NAMALWA (cell line): ENCODE measurements around the gene PAXIP1.
A peak's percentile ranks its signal among the peaks of the same experiment; 100 is the strongest.
"Not testable (repeated sequence)": the region's sequence is repeated elsewhere in the genome, so short reads cannot be mapped to it uniquely, and the experiment has no call there.

ENCODE experiments used
- DNase-seq: peaks from one replicate; pipeline ENCODE4 v3.0.0-alpha.2; 2015; ENCODE audit warnings: low spot score

The PAXIP1 gene

DNA sequence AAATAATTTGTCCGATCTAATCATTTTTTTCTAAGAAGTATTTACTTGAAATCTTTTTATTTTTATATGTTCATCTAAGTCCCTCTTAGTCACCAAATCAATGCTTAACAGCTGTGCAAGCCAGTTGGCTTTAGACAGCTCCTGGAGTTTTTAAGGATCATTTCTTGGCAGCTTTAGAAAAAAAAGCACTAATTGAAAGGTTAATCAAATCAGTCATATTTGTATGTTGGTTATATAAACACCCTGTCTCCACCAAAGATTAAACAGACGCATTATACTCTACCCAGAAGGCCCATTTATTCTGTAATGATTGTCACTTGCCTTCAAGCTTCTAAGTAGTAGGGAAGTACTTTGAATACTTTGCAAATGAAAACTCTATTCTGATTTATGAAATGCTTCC, 60.2 kb downstream of the PAXIP1 start:
- no peak for DNase-seq

DNA sequence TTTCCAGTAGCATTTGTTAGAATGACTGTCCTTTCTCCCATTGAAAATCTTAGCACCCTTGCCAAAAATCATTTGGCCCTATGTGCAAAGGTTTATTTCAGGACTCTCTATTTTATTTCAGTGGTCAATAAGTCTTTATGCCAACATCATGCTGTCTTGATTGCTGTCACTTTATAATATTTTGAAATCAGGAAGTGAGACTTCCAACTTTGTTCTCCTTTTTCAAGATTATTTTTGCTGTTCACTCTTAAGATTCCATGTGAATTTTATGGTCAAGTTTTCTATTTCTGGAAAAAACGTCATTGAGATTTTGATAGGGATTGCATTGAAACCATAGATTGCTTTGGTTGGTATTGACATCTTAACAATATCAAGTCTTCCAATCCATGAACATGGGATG, 65.1 kb downstream of the PAXIP1 start:
- no peak for DNase-seq

DNA sequence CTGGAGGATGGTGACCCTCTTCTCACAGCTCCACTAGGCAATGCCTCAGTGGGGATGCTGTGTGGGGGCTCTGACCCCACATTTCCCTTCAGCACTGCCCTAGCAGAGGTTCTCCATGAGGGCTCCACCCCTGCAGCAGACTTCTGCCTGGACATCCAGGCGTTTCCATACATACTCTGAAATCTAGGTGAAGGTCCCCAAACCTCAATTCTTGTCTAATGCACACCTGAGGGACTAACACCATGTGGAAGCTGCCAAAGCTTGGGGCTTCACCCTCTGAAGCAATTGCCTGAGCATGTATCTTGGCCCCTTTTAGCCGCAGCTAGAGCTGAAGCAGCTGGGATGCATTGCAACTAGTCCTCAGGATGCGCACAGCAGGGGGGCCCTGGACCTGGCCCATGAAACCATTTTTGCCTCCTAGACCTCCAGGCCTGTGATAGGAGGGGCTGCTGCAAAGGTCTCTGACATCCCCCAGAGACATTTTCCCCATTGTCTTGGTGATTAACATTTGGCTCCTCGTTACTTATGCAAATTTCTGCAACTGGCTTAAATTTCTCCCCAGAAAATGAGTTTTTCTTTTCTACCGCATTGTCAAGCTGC, 68.5 kb downstream of the PAXIP1 start:
- DNase-seq = not testable (repeated sequence)

DNA sequence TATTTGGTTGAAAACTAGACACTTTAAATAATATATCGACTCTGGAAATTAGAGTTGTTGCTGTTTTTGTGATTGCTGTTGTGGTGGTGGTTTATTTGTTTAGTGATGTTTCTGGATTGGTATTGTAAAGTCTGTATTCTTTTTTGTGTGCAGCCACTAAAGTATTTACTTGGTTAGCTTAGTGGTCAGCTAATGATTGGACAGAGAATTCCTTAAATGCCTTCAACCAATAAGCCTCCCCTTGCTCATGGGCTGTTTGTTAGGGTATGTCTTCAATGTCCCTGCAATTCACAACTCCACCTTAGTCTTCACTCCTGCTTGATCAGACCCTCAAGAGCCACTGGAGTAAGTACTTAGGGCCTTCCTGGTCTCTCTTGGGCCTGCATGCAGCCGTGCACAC, 71.0 kb downstream of the PAXIP1 start:
- DNase-seq = no peak

DNA sequence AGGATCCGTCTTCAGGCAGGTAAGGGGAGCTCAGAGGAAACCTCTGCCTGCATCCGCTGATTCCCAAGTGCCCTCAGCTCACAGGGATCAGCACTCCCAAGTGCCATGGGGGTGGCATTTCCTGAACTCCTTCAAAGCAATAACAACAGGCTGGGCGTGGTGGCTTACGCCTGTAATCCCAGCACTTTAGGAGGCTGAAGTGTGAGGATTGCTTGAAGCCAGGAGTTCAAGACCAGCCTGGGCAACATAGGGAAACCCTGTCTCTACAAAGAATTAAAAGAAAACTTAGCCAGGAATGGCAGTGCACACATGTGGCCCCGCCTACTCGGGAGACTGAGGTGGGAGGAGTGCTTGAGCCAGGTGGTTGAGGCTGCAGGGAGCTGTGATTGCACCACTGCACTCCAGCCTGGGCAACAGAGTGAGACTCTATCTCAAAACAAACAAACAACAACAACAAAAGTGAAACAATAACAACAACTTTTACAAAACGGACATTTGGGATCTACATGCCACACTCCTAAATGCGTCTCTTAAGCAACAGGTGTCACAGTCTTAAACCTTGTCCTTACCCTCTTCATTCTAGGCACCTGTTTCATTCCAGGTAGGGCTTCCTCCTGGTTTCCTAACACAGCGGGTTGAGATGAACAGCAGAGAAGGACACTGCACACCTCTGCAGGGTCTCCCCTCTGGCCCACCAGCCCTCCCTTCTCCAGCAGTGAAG, 73.8 kb downstream of the PAXIP1 start:
- no peak for DNase-seq

DNA sequence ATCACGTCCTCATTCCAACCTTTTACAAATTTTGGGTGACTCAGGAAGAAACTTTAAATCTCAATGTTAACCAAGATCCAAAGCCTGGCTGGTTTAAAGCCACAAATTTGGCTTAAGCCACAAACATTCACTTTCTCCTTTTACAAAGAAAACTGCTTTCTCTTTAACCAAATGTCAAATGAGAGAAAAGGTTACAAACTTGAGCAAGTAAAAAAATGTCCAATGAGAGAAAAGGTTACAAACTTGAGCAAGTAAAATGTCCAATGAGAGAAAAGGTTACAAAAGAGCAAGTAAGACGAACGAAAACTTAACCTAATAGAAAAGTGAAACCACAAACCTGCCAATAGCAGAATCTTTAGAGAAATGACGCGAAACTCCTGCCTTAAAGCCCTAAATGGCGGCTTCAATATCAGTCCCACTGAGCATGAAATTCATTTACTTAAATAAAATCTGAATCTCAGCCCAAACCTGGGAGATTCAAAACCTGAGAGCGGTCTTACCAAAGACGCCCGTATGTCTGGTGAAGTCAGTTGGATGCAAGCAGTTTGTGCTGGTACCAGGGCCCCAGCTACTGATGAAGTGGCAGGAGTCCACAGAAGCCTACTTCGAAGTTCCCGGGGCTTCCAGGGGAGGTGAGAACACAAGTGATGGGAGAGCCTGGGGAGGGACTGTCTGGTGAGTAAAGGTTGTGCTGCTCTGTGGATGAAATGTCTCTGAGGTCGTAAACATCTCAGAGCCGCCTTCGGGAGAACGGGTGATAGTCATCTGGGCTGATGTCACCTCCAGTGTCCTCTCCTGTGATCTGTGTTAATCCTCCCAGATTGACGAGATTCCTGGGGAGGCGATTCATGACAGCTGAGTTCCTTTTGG, 74.6 kb downstream of the PAXIP1 start:
- DNase-seq = peak; percentile 100

DNA sequence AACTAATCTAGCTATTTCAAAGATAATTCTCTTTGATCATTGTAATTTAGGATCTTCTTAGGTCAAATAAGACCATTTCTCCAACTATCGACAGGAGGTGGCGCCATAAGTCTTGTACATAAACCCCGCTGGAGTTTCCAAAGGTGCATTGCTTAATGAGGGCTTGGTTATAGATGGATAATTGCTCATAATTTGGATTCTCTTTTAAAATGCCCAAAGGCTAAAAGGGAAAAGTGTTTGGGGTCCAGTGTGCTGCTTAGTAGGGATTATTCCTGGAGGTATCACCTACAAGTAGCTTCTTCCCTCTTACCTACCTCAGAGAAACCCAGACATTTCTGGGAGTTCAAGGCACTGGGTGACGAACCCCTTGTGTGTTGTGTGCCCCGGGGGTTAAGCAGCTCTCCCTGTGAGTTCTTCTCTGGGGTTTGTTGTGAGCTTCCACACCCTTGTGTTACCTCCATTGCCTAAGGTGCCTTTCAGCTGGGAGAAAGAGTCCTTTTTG, 75.2 kb downstream of the PAXIP1 start:
- DNase-seq = peak; percentile 93

DNA sequence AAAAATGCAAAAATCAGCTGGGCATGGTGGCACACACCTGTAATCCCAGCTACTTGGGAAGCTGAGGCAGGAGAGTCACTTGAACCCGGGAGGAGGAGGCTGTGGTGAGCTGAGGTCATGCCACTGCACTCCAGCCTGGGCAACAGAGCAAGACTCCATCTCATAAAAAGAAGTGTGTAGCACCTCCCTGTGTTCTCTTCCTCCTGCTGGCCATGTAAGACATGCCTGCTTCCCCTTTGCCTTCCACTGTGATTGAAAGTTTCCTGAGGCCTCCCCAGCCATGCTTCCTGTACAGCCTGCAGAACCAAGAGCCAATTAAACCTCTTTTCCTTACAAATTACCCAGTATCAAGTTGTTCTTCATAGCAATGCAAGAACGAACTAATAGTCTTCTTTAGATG, 80.5 kb downstream of the PAXIP1 start:
- not testable (repeated sequence) for DNase-seq

DNA sequence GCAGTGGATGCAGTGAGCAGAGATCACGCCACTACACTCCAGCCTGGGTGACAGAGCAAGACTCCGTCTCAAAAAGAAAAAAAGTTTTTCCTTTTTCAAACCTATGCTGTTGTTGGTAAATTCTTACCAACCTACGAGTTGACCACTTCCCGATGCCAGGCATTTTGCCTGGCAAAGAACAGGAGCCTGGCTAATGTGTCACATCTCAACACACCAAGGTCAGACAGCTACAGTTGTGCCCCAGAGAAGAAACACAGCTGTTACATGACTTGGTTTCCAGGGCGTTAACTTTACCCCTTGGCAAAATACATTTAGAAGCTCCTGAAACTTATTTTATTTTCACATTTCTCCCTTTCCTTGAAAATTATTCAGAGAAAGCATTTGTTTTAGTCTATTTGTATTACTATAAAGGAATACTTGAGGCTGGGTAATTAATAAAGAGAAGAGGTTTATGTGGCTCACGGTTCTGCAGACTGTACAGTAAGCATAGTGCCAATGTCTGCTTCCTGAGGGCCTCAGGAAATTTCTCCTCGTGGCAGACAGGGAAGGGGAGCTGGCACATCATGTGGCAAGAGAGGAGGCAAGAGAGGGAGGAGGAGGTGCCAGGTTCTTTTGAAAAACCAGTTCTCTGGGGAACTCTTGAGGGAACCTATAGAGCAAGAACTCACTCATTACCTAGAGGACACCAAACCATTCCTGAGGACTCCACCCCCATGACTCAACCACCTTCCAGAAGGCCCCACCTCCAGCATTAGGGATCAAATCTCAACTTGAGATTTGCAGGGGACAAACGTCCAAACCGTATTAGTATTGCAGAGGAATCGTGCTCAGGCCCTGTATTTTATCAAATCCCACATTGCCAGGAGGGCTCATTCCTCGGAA, 83.3 kb downstream of the PAXIP1 start:
- no peak for DNase-seq

DNA sequence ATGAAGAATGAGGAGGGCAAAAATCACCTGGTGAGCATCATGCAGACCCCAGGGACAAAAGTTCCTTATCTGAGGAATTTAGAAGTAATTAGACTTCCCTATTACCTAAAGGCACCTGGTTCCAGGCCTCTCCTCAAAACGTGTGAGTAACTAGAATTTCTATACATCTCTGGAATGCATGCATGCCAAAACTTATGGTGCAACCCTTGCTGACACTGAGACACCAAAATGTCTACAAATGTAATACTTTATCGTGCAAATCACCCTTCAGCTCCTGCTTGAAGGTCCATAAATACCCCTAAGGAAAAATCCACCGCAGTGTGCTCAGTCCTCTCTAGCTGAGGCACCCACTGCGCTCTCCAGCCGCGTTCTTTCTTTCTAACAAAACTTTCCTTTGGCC, 84.2 kb downstream of the PAXIP1 start:
- DNase-seq = no peak

DNA sequence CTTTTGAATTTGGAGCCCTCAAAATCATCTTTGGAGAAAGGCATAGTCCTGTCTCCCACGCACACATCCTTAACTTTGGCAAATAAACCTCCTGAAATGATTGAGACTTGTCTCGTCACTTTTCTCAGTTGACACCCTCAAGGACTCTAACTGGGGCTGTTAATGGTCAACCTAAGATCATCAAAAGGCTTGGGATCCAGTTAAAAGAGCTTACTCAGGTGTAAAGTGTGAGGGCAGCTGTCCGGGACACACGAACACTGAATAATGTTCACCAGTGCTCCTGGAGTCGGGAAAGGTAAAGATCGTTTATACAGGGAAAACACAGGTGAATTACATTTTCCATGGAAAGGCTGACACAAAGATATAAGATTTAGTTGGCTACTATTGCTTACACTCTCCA, 84.7 kb downstream of the PAXIP1 start:
- no peak for DNase-seq

DNA sequence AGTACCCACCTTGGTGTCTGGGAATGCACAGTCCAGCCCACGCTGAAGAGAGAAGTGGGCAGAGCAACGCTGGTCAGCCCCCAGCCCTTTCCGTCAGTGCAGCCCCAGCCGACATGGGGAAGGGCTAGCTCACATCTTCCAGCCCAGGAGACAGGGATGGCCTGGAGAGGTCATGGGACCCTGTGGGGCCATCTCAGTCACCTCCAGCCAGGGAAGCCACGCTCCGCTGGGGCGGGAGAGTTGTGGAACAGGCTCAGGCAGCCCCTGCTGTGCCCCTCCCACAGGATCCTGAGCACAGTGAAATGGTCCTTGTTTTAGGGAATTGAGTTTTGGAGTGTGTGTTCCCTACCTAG, 85.1 kb downstream of the PAXIP1 start:
- DNase-seq = no peak

DNA sequence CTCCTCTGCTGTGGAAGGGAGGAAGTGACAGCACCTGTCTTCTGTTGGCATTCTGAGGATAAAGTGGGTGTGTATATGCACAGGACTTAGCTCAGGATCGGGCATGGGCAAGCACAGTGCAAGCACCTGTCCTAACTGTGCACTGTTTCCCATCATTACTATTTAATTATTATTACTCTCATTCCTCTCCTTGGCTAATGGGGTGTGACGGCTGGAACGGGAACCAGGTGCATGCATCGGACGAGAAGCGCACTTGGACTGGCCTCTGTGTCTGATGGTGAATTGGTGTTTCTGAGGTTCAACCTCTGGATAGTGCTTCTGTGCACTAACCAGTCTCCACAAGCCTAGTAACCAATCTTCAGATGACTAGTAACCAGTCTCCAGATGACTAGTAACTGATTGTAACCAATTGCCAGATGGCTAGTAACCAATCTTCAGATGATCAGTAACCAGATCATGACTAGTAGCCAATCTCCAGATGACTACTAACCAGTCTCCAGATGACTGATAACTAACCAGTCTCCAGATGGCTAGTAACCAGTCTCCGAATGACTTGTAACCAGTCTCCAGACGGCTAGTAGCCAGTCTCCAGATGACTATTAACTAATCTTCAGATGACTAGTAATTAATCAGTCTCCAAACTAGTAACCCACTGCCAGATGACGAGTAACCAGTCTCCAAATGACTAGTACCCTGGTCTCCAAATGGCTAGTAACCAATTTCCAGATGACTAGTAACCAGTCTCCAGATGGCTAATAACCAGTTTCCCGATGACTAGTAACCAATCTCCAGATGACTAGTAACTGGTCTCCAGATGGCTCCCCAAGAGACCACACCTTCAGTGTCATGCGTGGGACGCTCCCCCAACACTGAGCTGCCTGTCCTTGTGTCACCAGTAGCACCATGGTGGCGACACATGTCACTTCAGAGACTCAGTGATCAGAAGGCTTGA, 85.8 kb downstream of the PAXIP1 start:
- no peak for DNase-seq

DNA sequence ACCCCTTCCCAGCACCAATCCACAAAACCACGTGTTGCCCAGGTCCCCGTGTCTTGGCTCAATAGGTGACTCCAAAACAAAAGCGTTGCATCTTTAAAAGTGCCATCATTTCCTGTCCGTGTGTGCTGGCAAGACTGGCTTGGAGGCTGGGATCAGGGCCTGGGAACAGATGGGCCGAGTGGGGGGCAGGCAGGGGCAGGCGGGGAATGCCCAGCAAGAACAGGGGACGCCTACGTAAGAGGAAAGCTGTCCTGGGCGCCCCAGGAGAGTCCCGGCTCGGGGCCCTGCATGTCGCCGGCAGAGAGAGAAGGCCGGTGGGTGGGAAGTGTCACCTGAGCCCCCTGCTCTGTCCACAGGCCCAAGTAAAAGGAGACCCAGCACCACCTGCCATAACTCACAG, 86.5 kb downstream of the PAXIP1 start:
- DNase-seq = no peak

DNA sequence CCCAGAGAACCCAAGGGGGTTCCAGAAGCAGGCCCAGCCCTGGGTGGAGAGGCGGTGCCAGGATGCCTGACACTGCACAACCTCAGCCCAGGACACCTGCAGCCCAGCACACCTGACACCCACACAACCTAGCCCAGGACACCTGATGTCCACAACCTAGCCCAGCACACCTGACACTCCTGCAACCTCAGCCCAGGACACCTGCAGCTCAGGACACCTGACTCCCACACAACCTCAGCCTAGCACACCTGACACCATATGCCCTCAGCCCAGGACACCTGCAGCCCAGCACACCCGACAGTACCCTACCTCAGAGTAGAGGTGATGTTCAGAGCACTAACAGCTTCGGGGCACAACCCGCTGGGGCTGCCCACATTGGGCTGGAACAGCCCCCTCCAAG, 87.3 kb downstream of the PAXIP1 start:
- DNase-seq = no peak

DNA sequence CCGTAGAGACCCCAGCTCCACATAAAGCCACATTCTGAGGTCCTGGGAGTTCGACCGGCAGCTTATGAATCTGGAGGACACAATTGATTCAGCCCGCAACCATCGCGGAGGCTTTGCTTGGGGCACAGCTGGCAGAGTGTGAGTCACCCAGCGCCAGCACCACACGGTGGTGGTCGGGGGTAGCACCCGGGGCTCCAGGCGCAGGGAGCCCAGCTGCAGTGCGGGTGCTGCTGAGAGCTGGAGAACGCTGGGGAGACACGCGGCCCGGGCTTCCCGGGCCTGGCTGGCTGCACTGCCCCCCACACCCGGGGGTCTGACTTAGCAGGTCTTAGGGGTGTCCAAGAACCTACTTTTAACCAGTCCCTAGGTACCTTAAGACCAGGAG, 87.9 kb downstream of the PAXIP1 start:
- DNase-seq = peak; percentile 28

DNA sequence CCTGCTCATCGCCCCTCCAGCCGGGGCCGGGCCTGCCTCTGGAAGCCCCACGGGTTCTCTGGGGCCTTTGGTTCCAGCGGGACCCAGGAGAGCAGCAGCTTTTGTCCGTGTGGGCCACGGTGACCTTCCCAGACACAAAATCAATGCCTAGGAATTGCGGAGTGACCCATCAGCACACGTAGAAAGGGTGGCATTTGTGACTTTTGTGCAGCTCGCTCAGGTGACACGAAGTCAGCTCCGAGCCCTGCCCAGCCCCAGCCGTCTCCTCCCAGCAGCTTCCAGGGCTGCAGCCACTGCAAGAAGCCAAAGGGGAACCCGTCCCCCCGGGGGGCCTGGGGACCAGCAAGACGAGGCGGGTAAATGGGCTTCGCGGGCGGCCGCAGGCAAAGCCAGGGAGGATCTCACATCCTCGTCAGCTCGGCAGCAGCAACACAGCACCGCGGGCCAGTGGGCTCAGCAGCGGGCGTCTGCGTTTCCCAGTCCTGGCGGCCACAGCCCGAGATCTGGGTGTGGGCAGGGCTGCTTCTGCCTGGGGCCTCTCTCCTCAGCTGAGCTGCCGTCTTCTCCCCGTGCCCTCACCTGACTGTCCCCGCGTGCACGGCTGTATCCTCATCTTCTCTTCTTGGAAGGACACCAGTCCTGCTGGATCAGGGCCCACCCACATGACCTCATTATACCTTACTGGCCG, 88.5 kb downstream of the PAXIP1 start:
- no peak for DNase-seq

DNA sequence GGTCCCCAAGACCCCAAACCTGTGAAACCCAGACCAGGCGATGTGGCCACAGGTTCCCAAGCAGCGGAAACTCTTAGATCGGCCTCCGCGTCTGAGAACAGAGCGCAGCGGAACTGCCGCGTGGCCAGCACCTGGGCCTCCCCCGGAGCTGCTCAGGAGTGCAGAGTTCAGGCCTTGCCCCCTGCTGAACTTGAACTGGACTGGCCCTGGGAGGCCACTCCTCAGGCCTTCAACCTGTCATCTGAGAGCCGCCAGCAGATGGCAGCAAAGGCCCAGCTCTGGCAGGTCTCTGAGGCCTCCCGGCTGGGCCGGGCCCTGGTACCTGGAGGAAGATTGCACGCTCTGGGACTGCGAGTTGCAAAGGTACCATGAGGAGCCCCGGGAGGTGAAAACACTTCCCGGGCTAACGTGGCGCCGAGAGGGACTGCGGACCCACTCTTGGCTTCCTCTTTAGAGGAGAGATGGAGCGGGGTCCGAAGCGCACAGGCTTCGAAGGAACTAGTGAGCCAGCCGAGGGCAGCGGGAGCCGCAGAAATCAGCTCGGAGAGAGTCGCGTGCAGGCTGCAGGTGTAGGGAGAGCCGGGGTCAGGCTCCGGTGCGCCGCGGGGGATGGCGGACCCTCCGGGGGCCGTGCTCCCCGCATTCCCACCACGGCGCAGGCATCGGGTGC, 89.2 kb downstream of the PAXIP1 start:
- DNase-seq = peak; percentile 84

DNA sequence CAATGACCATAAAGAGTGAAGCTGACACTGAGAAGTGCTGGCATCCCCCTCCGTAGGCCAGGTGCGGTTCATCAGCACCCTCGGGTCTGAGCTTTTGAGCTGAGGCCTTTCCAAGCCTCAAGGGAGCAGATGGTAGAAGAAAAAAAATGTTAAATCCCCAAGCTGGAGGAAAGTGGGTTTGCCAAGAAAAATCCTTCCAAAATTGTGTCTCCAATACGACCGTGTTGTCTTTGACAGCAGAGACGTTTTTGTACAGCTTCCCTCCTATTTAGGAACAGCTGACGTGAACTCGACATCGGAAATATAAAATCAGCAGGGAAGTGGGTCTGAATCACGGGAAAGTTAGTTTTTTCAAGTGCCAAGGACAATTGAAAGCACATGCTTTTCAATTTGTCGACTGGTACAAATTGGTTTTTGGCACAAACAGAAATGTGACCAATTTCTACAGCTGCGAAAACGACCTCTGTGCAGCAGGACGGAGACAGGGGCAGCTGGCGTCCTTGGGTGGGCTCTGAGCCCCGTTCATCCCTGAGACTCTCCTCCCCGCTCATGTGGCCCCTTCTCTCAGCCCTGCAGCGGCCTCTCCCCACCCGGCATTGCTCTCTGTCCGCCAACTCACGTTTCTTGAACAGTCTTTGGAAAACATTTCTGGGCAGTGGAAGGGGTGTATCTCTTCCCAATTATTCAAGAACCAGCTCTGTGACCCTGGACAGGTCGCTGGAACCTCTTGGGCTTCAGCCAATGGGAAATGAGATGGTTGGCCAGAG, 89.9 kb downstream of the PAXIP1 start:
- no peak for DNase-seq
